Measurements from ENCODE around the gene GIT2. TPM values are rescaled to one million over a fixed set of nuclear protein-coding genes. Genes with fewer than 3 reads are reported as not detected.

GIT2 gene
- total and polyA plus RNA-seq, 2 experiments from 2014 or later, result 15.8 to 20.9 TPM

- Histone ChIP-seq H4K20me1 (replicated peaks; ENCODE audit: insufficient read depth) (no peaks in the 10 kb centered on the region; the same call in 1 of the 2 replicates), H3K36me3 (ENCODE audit: insufficient read depth) (peaks cover 9% of the 10 kb centered on the region; the same call in 1 of the 2 replicates), H3K4me3 (no peak overlapping the region), H3K4me1 (ENCODE audit: insufficient read depth) (no peaks in the 10 kb centered on the region), H3K4me2 (no peak overlapping the region), H3K27me3 (ENCODE audit: insufficient read depth) (no peaks in the 10 kb centered on the region), H3F3A (replicated peaks; ENCODE audit: low read depth) (0 out of 2 replicates have a peak, but pooled peaks cover 3% of the 10 kb centered on the region), H3K79me2 (replicated peaks; ENCODE audit: insufficient read depth) (no peaks in the 10 kb centered on the region), H3K9me2 (ENCODE audit: insufficient read depth) (no peaks in the 10 kb centered on the region), H3K27ac (ENCODE audit: low read depth) (no peak overlapping the region; the same call in 1 of the 2 replicates), H2AFZ (no peak overlapping the region)
- Mint-ChIP-seq H3K36me3 (ENCODE audit: low read depth) (peaks cover 20% of the 10 kb centered on the region), H3K27ac (no peak overlapping the region), H3K27me3 (ENCODE audit: insufficient read depth, low read depth, poor library complexity) (no peaks in the 10 kb centered on the region), H3K4me3 (no peak overlapping the region), H3K4me1 (peaks cover 15% of the 10 kb centered on the region), H3K9me3 (no peaks in the 10 kb centered on the region)
- no peak for DNase-seq (ENCODE audit: low spot score)
- no peak for ATAC-seq
- TF ChIP-seq JUNB (IDR thresholded peaks at IDR 0.05; ENCODE audit: unreplicated experiment) (no peak), ZNF331 (CRISPR knock-in tag; IDR thresholded peaks at IDR 0.05; ENCODE audit: low read depth) (no peak), CREB1 (CRISPR knock-in tag; IDR thresholded peaks at IDR 0.05; ENCODE audit: low read depth) (no peak), STAT1 (IDR thresholded peaks at IDR 0.05; ENCODE audit: unreplicated experiment) (no peak), EZH2phosphoT487 (IDR thresholded peaks at IDR 0.05; ENCODE audit: unreplicated experiment) (no peak), CTCF (conservative IDR thresholded peaks at IDR 0.05; ENCODE audit: low read depth in 2 of 2) (no peak), ZNF462 (CRISPR knock-in tag; IDR thresholded peaks at IDR 0.05) (no peak), ETS1 (IDR thresholded peaks at IDR 0.05) (no peak), REST (IDR thresholded peaks at IDR 0.05; ENCODE audit: unreplicated experiment) (no peak), EZH2 (IDR thresholded peaks at IDR 0.05; ENCODE audit: low read depth, unreplicated experiment) (no peak)
Observed at GRCh38 chr12:109952873-109953272, 43.3 kb downstream of the GIT2 start.

All from GM23338 (cell line).